Neural cell (in vitro differentiated cells): Measurements from ENCODE around the gene ARHGAP40. TPM values are rescaled to one million over a fixed set of nuclear protein-coding genes. Genes with fewer than 3 reads are reported as not detected.

Experiments used
- H2AFZ ChIP-seq: fragments of 200-600, 300-800 bp; sonication (generic), shearing (Covaris generic); 2 replicates; pipeline ENCODE4 v1.6.0; 2014; ENCODE audit warnings: low read depth, mild to moderate bottlenecking, antibody characterized with exemption, low read length, moderate library complexity
- H3F3A ChIP-seq: fragments of 200-600 bp; shearing (Covaris generic); 2 replicates; pipeline ENCODE4 v1.6.1; 2016; ENCODE audit warnings: mild to moderate bottlenecking, moderate library complexity, mixed read lengths, antibody characterized with exemption, low read length; ENCODE audit not compliant: insufficient read depth, poor library complexity, severe bottlenecking
- H3K27ac ChIP-seq: fragments of 200-600, 300-800 bp; sonication (generic), shearing (Covaris generic); 2 replicates; pipeline ENCODE4 v1.5.1; 2014; ENCODE audit warnings: mild to moderate bottlenecking, low read length, moderate library complexity
- H3K27me3 ChIP-seq: fragments of 300-800, 200-600 bp; sonication (generic), shearing (Covaris generic); 2 replicates; pipeline ENCODE4 v1.6.0; 2014; ENCODE audit warnings: mild to moderate bottlenecking, low read depth, low read length, moderate library complexity; ENCODE audit not compliant: insufficient read depth
- H3K36me3 ChIP-seq: fragments of 300-800, 200-600 bp; sonication (generic), shearing (Covaris generic); 2 replicates; pipeline ENCODE4 v1.5.1; 2014; ENCODE audit warnings: mild to moderate bottlenecking, antibody characterized with exemption, low read length, moderate library complexity; ENCODE audit not compliant: insufficient read depth
- H3K4me2 ChIP-seq: fragments of 300-800, 200-600 bp; sonication (generic), shearing (Covaris generic); 2 replicates; pipeline ENCODE4 v1.6.0; 2014; ENCODE audit warnings: mild to moderate bottlenecking, low read length
- H3K4me3 ChIP-seq: fragments of 300-800, 200-600 bp; sonication (generic), shearing (Covaris generic); 2 replicates; pipeline ENCODE4 v1.5.1; 2014; ENCODE audit warnings: mild to moderate bottlenecking, low read length, moderate library complexity
- H3K79me2 ChIP-seq: fragments of 200-600 bp; shearing (Covaris generic); replicated peaks from 2 replicates; pipeline ENCODE4 v1.6.0; 2014; ENCODE audit warnings: mild to moderate bottlenecking, low read length, moderate library complexity; ENCODE audit not compliant: insufficient read depth
- H3K9ac ChIP-seq: fragments of 300-800, 200-600 bp; sonication (generic), shearing (Covaris generic); 2 replicates; pipeline ENCODE4 v1.6.1; 2016; ENCODE audit warnings: mild to moderate bottlenecking, low read length, mixed read lengths
- H3K9me2 ChIP-seq: fragments of 200-600 bp; shearing (Covaris generic); 2 replicates; pipeline ENCODE4 v1.6.1; 2016; ENCODE audit warnings: mild to moderate bottlenecking, low read length, mixed read lengths; ENCODE audit not compliant: insufficient read depth
- H3K9me3 ChIP-seq: fragments of 200-600, 300-800 bp; sonication (generic), shearing (Covaris generic); 2 replicates; pipeline ENCODE4 v1.6.1; 2016; ENCODE audit warnings: mild to moderate bottlenecking, mixed run types, low read length, moderate library complexity, mixed read lengths
- H4K20me1 ChIP-seq: fragments of 200-600 bp; shearing (Covaris generic); 2 replicates; pipeline ENCODE4 v1.6.1; 2016; ENCODE audit warnings: mild to moderate bottlenecking, mixed run types; ENCODE audit not compliant: insufficient read depth
- CTCF ChIP-seq: fragments of 450-650 bp; IDR thresholded peaks from 2 replicates; pipeline ENCODE4 v1.5.1; 2014; ENCODE audit warnings: antibody characterized with exemption, mild to moderate bottlenecking, moderate library complexity; ENCODE audit not compliant: poor library complexity, severe bottlenecking
- EP300 ChIP-seq: fragments of 450-650 bp; conservative IDR thresholded peaks from 2 replicates; pipeline ENCODE4 v1.6.1; 2014; ENCODE audit warnings: antibody characterized with exemption, mild to moderate bottlenecking, moderate library complexity; ENCODE audit not compliant: poor library complexity, severe bottlenecking
- EZH2 ChIP-seq: fragments of 200-600, 300-800 bp; shearing (Covaris generic), sonication (generic); IDR thresholded peaks from 2 replicates; pipeline ENCODE4 v1.6.1; 2014; ENCODE audit warnings: antibody characterized with exemption, low read length, borderline replicate concordance, mild to moderate bottlenecking; ENCODE audit not compliant: insufficient read depth, poor library complexity, severe bottlenecking
- MXI1 ChIP-seq: fragments of 450-650 bp; conservative IDR thresholded peaks from 2 replicates; pipeline ENCODE4 v1.6.1; 2014; ENCODE audit warnings: antibody characterized with exemption, mild to moderate bottlenecking; ENCODE audit not compliant: poor library complexity, severe bottlenecking
- POLR2AphosphoS5 ChIP-seq: IDR thresholded peaks from 2 replicates; pipeline ENCODE4 v1.6.1; 2012
- RAD21 ChIP-seq: fragments of 450-650 bp; conservative IDR thresholded peaks from 2 replicates; pipeline ENCODE4 v1.6.1; 2014; ENCODE audit warnings: antibody characterized with exemption, mild to moderate bottlenecking, moderate library complexity
- REST ChIP-seq: IDR thresholded peaks from 2 replicates; pipeline ENCODE4 v1.6.1; 2012; ENCODE audit warnings: borderline replicate concordance
- SMC3 ChIP-seq: fragments of 450-650 bp; conservative IDR thresholded peaks from 2 replicates; pipeline ENCODE4 v1.6.1; 2014; ENCODE audit warnings: antibody characterized with exemption, mild to moderate bottlenecking, moderate library complexity; ENCODE audit not compliant: poor library complexity
- TAF1 ChIP-seq: IDR thresholded peaks from 2 replicates; pipeline ENCODE4 v1.6.1; 2012; ENCODE audit warnings: low read depth
- polyA plus RNA-seq: library from polyadenylated mRNA; depleted of rRNA; stranded (reverse); fragments of >200 nt; gene quantifications from 2 replicates; pipeline ENCODE4 v1.2.3, GENCODE V29; 2014

ARHGAP40 gene
- polyA plus RNA-seq, 1 donor from 2014 or later = 0.61 TPM

DNA sequence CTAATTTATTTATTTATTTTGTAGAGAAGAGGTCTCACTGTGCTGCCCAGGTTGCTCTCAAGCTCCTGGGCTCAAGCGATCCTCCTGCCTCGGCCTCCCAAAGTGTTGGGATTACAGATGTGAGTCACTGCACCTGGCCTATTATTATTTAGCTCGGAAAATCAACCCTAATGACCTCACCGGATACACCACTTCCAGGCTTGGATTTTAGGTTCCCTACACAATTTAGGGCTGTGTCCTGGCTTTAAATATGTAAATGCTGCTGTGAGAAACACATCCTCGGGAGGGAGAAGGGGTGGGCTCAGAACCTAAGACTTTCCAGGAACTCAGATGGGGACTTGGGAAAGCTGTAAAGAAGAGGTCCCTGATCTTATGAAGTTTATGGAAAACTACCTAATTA, 71.7 kb downstream of the ARHGAP40 start:
- H3K79me2 ChIP-seq = no peaks in the 10 kb centered on the region
- peak overlapping the region; percentile 98 for H2AFZ ChIP-seq
- H3K27ac ChIP-seq = peak overlapping the region; percentile 92
- peak overlapping the region; percentile 70 for H3K4me2 ChIP-seq
- H4K20me1 ChIP-seq = no peaks in the 10 kb centered on the region
- no peaks in the 10 kb centered on the region for H3K27me3 ChIP-seq
- peak overlapping the region; percentile 97 for H3K9ac ChIP-seq
- TF ChIP-seq RAD21 (no peak), EZH2 (no peak), MXI1 (no peak), REST (no peak), POLR2AphosphoS5 (no peak), TAF1 (no peak), EP300 (no peak), CTCF (no peak), SMC3 (no peak)
- H3K9me2 ChIP-seq = no peaks in the 10 kb centered on the region
- peaks cover 4% of the 10 kb centered on the region for H3F3A ChIP-seq
- H3K4me3 ChIP-seq = peak overlapping the region; percentile 96
- H3K36me3 ChIP-seq = no peaks in the 10 kb centered on the region
- H3K9me3 ChIP-seq = no peaks in the 10 kb centered on the region

DNA sequence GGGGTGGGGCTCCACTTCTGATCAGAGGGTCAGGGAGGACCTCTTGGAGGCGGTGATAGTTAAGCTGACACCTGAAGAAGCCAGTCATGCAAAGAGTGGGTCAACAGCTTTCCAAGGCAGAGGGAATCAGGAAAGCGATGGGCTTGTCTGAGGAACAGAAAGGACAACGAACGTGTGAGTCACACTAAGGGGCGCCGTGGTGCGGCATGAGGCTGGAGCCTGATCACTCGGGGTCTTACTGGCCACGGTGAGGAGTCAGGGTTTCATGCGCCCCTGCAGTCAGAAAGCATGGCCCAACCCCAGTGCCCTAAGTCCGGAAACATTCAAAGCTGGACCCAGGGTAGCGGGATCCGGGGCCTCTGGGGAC, 72.1 kb downstream of the ARHGAP40 start:
- Histone ChIP-seq H4K20me1 (no peaks in the 10 kb centered on the region), H3K27ac (peak overlapping the region; percentile 92), H2AFZ (peak overlapping the region; percentile 98), H3K9me2 (no peaks in the 10 kb centered on the region), H3F3A (peaks cover 4% of the 10 kb centered on the region), H3K4me3 (peak overlapping the region; percentile 96), H3K27me3 (no peaks in the 10 kb centered on the region), H3K9ac (peak overlapping the region; percentile 97), H3K4me2 (peak overlapping the region; percentile 70), H3K36me3 (no peaks in the 10 kb centered on the region), H3K9me3 (no peaks in the 10 kb centered on the region), H3K79me2 (no peaks in the 10 kb centered on the region)
- no peak for TF ChIP-seq RAD21
- TF ChIP-seq MXI1 = peak; percentile 73
- no peak for TF ChIP-seq EP300
- peak; percentile 79 for TF ChIP-seq TAF1
- TF ChIP-seq REST = peak; percentile 54
- peak; percentile 45 for TF ChIP-seq CTCF
- TF ChIP-seq EZH2 = no peak
